Mammary epithelial cell (primary cell): ENCODE data around the gene RALB.

Source experiments
- CTCF ChIP-seq, 2 donors: IDR thresholded peaks in 1 of 2; conservative IDR thresholded peaks in 1 of 2; 2 replicates each; pipeline ENCODE4 v1.5.1; 2011 to 2012; ENCODE audit warnings: inconsistent platforms in 2 of 2, low read length in 2 of 2, mild to moderate bottlenecking in 2 of 2, control low read depth in 1 of 2, low read depth in 1 of 2; ENCODE audit not compliant: insufficient read depth in 1 of 2; ENCODE audit errors: extremely low read depth in 1 of 2
- EZH2 ChIP-seq: IDR thresholded peaks from 2 replicates; pipeline ENCODE4 v1.6.1; 2012; ENCODE audit warnings: low read length, inconsistent platforms, borderline replicate concordance

DNA sequence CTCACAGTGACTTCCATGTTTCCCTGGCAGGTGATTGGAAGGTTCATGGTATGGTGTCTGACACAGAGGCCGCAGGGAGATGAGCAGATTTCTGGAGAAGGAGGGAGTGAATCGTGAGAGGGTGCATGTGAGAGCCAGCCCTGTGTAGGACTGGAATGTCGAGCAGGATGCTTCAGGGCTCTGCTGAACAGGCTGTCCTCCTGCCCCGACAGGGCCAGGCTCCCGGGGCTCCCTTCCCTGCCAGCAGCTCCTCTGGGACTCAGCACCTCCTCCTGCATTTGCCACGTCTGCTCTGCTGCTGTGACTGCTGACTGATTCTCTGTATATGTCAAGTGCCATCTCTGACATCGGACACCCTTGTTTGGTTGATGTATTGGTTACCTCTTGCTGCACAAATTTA, 54.8 kb downstream of the RALB start:
- TF ChIP-seq CTCF (conservative IDR thresholded peaks at IDR 0.05 in 1 of 2, IDR thresholded peaks at IDR 0.05 in 1 of 2; ENCODE audit: extremely low read depth in 1 of 2, insufficient read depth in 1 of 2, low read depth in 1 of 2, low read length in 2 of 2) (no peak), EZH2 (no peak)
